NCI-H1092 treated with DMSO at 0.1 percent for 48 hours (cell line): ENCODE data around the gene FSHR.
A peak's percentile ranks its signal among the peaks of the same experiment; 100 is the strongest.

Experiments used
- DNase-seq: peaks from one replicate; lab custom pipeline; 2025; lab: John Stamatoyannopoulos, UW

Gene FSHR

DNA sequence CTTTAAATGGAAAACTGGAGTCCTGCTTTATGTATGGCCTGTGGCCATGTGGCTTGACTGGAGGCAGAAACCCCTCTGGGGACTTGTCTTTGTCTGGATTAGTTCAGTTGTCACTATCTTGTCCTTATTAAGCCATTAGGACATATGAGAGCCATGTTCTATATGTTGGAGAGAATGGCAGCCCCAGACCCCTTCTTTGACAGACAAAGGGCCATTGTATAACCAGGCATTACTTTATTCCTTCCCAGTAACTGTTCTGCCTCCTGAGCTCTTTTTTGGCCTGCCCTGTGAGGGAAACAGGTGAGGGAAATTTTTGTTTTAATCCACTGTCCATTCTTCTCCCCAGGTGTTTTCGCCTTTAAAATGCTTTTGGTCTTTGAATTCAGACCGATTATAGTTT, 43.3 kb downstream of the FSHR start:
- DNase-seq: no peak

GRCh38 chr2:49110571-49110970, 43.7 kb downstream of the FSHR start:
- no peak for DNase-seq

- no peak for DNase-seq
Observed at GRCh38 chr2:49108851-49109250, 45.5 kb downstream of the FSHR start.

- no peak for DNase-seq
Observed at GRCh38 chr2:49108436-49108835, 45.9 kb downstream of the FSHR start.

- no peak for DNase-seq
Observed at GRCh38 chr2:49105506-49105905, 48.8 kb downstream of the FSHR start.

- DNase-seq: no peak
Observed at GRCh38 chr2:49102146-49102545, 52.2 kb downstream of the FSHR start.

DNA sequence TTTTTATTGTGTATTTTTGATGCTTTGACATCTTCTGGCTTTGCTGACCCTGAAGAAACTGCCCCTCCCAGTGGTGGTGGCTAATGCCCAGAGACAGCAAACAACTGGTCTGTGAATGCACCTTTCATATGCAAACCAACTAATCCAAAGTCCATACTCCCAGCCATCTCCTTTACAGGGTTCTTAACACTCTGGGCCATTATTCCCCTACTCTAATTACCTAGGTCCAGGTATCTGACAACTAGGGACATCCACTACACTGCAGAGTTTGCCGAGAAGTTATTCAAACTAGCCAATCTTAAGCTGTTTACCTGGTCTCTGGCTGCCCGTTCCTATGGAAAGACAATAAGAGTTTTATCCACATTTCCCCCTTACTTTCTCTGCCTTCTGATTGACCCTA, 73.6 kb downstream of the FSHR start:
- DNase-seq: no peak

DNA sequence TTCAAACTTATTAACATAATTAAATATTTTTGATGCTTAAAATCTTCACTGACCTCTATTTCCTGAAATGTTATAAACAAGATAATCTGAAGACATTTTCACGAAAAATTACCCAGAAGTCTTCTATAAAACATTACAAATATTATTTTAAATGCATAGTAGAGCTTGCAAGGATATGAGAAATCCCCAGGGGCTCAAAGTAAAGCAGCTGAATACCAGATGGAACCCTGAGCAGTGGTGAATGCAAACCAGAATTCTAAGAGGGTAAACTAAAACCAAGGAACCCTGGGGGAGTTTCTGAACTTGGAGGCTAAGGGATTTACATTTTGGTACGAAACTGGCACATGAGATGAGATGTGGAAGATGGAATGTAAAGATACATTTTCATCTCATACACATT, 83.6 kb downstream of the FSHR start:
- DNase-seq: no peak

DNA sequence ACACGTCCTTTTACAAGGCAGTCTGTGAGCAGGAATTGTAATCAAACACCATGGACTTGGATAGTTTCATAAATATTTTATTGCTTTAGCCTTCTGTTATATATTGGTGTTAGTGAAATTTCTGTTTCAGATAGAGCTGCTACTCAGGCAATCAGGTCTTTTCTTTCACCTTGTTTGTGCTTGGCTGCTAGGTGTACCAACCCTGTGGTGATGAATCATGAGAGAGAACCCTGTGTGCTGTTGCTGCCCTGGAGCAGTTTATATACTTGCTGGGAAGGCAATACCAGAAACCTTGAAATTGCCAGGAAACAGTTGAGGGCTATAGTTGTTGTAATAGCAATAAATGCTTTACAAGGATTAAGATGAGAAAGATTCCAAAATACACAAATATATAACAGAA, 84.5 kb downstream of the FSHR start:
- no peak for DNase-seq

DNA sequence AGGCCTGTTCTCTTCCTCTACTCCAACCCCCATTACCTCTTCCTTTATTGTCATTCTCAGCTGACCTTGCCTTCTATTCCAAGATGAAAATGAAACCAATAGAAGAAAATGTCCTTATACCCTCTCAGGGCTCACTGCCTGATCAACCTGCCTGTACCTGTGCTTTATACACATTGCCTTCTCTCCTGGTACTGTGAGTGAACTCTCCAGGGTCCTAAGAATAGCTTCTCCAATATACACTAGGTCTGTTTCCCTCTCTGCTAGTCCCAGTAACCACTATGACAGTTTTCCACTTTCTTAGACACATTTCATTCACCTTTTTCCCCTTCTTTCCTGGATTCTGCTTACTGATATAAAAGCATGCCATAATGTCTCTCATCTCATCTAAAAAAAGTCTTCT, 85.7 kb downstream of the FSHR start:
- no peak for DNase-seq

DNA sequence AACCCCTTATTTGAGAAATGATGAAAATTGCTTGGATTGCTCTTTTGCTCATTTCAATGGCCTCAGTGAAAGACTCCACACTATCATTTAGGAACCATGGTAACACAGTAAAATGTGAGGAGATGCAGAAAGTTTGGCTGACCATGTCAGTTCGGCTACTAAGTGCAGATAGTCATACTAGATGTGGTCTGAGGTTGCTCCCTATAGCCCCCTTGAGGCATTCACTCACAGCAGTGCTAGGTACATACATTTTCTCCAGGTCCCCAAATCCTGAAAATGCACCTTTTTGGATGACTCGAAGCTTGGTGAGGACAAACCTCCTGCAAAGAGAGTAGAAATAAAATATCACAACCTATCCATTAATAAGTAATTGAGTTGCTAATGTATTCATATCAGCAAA, 86.3 kb downstream of the FSHR start:
- DNase-seq: no peak

DNA sequence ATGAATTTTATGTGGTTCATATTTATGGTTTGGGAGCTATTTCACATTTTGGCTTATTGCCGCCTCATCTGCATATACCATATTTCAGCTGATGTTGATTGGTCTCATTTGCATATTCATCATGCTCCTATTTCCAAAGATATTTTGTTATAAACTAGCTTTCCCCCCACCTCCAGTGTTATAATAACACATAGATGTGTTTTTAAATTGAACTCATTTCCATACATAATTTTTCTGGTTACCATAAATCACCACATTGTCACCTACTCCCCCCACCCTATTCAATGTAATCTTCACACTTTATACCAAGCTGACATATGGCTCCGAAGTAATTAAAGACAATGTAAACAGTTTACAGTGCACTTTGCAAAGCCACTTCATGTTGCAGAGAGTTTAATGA, 101.2 kb downstream of the FSHR start:
- no peak for DNase-seq

GRCh38 chr2:49050265-49050664, 104.0 kb downstream of the FSHR start:
- DNase-seq: no peak

GRCh38 chr2:49049161-49049560, 105.2 kb downstream of the FSHR start:
- no peak for DNase-seq

- no peak for DNase-seq
Observed at GRCh38 chr2:49045083-49045482, 109.2 kb downstream of the FSHR start.

GRCh38 chr2:49044350-49045079, 109.8 kb downstream of the FSHR start:
- DNase-seq: peak; percentile 54

- DNase-seq: no peak
Observed at GRCh38 chr2:49043405-49043982, 110.8 kb downstream of the FSHR start.

DNA sequence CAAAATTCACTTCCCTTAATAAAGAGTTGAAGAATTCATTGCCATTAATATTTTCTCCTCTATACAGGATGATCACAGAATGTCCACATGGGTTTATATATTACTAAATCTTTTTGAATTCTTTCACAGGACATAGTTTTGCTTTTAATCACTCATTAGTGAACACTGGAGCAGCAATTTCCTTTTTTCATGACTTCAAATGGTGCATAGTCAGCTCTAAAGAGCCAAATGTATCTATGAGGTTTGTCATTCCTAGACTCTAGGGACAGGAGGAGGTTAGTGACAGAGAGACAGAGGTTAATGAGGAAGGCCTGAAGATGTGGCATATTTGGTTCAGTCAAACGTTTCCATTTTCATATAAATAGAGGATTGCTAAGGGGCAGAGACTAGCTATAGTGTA, 111.8 kb downstream of the FSHR start:
- no peak for DNase-seq

DNA sequence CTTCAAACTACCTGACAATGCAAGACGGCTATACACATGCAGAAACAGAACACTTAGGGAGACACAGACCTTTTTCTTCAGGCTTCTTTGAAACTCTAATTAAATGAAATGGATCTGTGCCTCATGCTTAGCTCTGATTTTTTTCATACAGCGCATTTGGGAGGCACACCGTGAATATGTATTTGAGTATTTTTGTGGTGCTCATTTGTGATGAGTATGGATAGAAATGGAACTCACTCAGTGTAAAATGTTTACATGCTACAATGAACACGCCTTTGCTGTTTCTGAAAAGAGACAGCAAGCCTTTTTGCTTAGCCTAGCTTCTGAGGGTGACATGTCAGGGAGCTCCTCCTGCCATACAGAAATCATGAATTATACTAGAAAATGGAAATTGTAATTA, 113.3 kb downstream of the FSHR start:
- no peak for DNase-seq

DNA sequence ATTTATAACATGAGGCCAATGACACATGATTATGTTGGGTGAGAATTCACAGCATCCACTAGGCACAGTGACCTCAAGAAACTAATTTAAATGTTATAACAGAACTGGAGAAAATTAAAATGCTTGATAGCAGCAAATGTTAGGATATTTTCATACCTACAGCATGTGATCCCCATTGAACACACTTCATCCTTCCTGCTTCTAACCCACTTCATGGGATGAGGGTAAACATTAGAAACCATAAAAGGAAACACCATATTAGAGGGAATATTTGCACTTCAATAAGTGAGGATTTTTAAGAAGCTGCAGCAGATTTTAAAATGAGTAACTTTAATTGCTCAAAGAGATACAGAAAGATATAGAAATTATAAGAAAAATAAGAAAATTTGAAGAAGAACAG, 117.1 kb downstream of the FSHR start:
- DNase-seq: no peak

- no peak for DNase-seq
Observed at GRCh38 chr2:49035481-49035880, 118.8 kb downstream of the FSHR start.

GRCh38 chr2:49033394-49034185, 120.7 kb downstream of the FSHR start:
- no peak for DNase-seq

GRCh38 chr2:49032936-49033335, 121.4 kb downstream of the FSHR start:
- DNase-seq: no peak
